ENCODE measurements around the gene ZNF331.

DNA sequence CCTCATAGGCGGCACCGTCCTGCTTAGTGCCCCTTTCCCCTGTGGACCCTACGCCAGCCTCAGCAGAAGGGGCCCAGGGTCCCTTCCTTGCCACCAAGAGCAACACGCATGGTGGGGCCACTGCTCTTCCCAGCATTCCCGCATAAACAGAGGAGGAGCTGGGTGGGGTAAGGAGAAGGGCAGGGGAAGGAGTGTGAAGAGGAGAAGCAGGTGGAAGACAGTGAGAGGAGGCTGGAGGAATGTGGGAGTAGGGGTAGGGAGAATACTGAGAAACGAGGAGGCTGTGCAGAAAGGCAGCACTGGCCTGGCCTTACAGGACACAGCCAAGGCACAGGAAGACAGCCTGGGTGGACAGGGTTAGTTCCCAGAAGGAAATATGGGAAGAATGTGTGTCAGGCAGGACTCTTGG is 43.9 kb downstream of the ZNF331 start:
- TF ChIP-seq, protein P1, sequence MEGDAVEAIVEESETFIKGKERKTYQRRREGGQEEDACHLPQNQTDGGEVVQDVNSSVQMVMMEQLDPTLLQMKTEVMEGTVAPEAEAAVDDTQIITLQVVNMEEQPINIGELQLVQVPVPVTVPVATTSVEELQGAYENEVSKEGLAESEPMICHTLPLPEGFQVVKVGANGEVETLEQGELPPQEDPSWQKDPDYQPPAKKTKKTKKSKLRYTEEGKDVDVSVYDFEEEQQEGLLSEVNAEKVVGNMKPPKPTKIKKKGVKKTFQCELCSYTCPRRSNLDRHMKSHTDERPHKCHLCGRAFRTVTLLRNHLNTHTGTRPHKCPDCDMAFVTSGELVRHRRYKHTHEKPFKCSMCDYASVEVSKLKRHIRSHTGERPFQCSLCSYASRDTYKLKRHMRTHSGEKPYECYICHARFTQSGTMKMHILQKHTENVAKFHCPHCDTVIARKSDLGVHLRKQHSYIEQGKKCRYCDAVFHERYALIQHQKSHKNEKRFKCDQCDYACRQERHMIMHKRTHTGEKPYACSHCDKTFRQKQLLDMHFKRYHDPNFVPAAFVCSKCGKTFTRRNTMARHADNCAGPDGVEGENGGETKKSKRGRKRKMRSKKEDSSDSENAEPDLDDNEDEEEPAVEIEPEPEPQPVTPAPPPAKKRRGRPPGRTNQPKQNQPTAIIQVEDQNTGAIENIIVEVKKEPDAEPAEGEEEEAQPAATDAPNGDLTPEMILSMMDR (IDR thresholded peaks at IDR 0.05; ENCODE audit: insufficient read depth, low read length) = no peak
- TF ChIP-seq POLR2AphosphoS5 (IDR thresholded peaks at IDR 0.05; ENCODE audit: low read depth) = no peak
- TF ChIP-seq GABPA (IDR thresholded peaks at IDR 0.05; ENCODE audit: low read depth) = no peak
- TF ChIP-seq, protein P2, sequence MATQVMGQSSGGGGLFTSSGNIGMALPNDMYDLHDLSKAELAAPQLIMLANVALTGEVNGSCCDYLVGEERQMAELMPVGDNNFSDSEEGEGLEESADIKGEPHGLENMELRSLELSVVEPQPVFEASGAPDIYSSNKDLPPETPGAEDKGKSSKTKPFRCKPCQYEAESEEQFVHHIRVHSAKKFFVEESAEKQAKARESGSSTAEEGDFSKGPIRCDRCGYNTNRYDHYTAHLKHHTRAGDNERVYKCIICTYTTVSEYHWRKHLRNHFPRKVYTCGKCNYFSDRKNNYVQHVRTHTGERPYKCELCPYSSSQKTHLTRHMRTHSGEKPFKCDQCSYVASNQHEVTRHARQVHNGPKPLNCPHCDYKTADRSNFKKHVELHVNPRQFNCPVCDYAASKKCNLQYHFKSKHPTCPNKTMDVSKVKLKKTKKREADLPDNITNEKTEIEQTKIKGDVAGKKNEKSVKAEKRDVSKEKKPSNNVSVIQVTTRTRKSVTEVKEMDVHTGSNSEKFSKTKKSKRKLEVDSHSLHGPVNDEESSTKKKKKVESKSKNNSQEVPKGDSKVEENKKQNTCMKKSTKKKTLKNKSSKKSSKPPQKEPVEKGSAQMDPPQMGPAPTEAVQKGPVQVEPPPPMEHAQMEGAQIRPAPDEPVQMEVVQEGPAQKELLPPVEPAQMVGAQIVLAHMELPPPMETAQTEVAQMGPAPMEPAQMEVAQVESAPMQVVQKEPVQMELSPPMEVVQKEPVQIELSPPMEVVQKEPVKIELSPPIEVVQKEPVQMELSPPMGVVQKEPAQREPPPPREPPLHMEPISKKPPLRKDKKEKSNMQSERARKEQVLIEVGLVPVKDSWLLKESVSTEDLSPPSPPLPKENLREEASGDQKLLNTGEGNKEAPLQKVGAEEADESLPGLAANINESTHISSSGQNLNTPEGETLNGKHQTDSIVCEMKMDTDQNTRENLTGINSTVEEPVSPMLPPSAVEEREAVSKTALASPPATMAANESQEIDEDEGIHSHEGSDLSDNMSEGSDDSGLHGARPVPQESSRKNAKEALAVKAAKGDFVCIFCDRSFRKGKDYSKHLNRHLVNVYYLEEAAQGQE (IDR thresholded peaks at IDR 0.05; ENCODE audit: insufficient replicate concordance, low read depth) = no peak

Data from HL-60 (cell line).